MV-4-11 (cell line): ENCODE results near the gene DMBX1.

Experiments
- DNase-seq: peaks from one replicate; lab custom pipeline; 2025; lab: John Stamatoyannopoulos, UW

Gene DMBX1

GRCh38 chr1:46489638-46490405, at the start of gene DMBX1:
Gene DMBX1, plus strand, starts transcription at chr1:46489836. Its CDS starts 17,175 bp downstream, at chr1:46507011.
- no peak for DNase-seq

- no peak for DNase-seq
Observed at GRCh38 chr1:46440478-46440877, 49.2 kb upstream of the DMBX1 start.

GRCh38 chr1:46442317-46443161, 47.1 kb upstream of the DMBX1 start:
- peak; percentile 87 for DNase-seq

GRCh38 chr1:46444466-46444865, 45.2 kb upstream of the DMBX1 start:
- no peak for DNase-seq

- DNase-seq = no peak
Observed at GRCh38 chr1:46445773-46446256, 43.8 kb upstream of the DMBX1 start.

GRCh38 chr1:46446646-46447498, 42.8 kb upstream of the DMBX1 start:
- peak; percentile 61 for DNase-seq

GRCh38 chr1:46447499-46448108, 42.0 kb upstream of the DMBX1 start:
- no peak for DNase-seq

- DNase-seq = no peak
Observed at GRCh38 chr1:46448109-46448911, 41.3 kb upstream of the DMBX1 start.

GRCh38 chr1:46449223-46450159, 40.1 kb upstream of the DMBX1 start:
- peak; percentile 27 for DNase-seq

- no peak for DNase-seq
Observed at GRCh38 chr1:46450160-46450517, 39.5 kb upstream of the DMBX1 start.

GRCh38 chr1:46451948-46452930, 37.4 kb upstream of the DMBX1 start:
- DNase-seq = no peak

GRCh38 chr1:46452931-46453325, 36.7 kb upstream of the DMBX1 start:
- no peak for DNase-seq

GRCh38 chr1:46453449-46453848, 36.2 kb upstream of the DMBX1 start:
- no peak for DNase-seq

GRCh38 chr1:46455951-46456350, 33.7 kb upstream of the DMBX1 start:
- no peak for DNase-seq

GRCh38 chr1:46456411-46456963, 33.1 kb upstream of the DMBX1 start:
- DNase-seq = no peak

GRCh38 chr1:46457178-46457577, 32.5 kb upstream of the DMBX1 start:
- no peak for DNase-seq

- DNase-seq = no peak
Observed at GRCh38 chr1:46458190-46458589, 31.4 kb upstream of the DMBX1 start.

- no peak for DNase-seq
Observed at GRCh38 chr1:46458846-46459245, 30.8 kb upstream of the DMBX1 start.
